GM19240 (cell line): Measurements from ENCODE around the gene SIGLEC6.

Experiments
- DNase-seq: peaks from one replicate; pipeline ENCODE4 v3.0.0; 2011; ENCODE audit warnings: low spot score; ENCODE audit not compliant: insufficient read length

SIGLEC6 gene

DNA sequence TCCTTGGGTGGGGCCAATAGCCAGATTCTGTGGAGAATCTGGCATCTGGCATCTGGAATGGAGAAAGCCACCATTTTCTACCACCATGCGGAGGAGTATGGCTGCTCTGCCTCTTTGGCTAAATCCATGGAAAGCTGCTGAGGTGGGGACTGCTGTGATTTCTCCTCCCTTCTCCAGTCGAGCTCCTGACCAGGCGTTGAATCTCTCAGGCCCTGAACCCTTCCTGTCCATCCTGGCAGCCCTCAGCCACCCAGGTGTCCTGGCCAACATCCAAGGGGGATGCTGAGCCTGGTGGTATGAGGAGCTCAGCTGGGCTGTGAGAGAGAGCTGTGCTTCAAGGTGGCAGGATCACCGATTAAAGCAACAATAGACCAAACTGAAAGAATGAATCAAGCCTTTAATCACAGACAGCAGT is 17.4 kb upstream of the SIGLEC6 start:
- no peak for DNase-seq

DNA sequence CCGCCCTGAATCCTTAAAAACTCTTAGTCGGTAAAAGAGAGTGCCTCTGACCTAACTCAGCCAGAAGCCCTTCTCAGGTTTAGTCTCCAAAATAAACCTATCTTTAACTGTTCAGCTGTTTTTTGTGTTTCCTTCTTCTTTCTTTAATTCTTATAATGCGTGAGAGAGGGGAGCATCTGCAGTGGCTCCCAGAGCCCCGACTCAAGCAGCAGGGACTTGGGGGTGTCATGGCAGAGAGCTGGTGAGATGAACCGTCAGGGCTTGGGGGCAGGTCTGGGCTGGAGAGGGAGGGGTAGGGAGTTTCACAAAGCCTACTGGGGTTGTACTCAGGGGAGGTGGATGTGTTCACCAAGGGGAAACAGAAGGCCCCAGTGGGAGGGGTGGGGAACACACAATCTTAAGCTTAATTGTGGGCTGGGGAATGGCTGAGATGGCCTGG is 16.8 kb upstream of the SIGLEC6 start:
- no peak for DNase-seq

DNA sequence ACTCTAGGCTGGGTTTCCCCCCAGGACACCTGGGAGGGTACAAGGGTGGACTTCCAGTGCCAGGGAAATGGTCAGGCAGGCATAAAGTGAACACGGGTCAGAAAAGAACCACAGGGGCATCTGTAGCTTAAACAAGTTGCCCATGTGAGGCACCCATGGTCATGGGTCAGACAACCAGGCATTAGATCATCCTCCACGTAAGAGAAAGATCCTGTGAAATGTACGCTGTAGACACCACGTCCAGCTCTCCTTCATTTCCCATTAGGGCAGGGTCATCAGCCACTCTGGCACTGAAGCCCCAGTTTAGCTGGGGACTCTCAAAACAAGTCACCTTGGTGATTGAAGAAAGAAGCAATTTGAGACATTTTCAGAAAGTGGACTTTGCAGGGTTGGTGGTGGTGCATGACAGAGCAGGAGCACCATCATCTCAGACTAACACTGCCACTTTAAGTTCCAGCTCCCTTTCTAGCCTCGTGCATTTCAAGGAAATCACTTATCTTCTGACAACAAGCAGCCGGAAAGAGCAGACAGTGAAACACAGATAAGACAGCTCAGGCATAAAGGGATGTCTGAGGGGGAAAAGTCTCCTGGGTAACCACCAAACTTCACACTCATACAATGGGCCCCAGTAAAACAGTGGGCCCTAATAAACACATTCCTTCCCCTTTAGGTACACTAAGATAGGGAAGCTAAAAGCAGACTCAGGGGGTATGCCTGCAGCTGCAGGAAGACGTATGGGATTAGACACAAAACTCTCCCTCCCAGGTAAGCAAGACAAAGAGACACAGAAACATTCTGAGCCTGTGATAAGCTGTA is 16.1 kb upstream of the SIGLEC6 start:
- no peak for DNase-seq

DNA sequence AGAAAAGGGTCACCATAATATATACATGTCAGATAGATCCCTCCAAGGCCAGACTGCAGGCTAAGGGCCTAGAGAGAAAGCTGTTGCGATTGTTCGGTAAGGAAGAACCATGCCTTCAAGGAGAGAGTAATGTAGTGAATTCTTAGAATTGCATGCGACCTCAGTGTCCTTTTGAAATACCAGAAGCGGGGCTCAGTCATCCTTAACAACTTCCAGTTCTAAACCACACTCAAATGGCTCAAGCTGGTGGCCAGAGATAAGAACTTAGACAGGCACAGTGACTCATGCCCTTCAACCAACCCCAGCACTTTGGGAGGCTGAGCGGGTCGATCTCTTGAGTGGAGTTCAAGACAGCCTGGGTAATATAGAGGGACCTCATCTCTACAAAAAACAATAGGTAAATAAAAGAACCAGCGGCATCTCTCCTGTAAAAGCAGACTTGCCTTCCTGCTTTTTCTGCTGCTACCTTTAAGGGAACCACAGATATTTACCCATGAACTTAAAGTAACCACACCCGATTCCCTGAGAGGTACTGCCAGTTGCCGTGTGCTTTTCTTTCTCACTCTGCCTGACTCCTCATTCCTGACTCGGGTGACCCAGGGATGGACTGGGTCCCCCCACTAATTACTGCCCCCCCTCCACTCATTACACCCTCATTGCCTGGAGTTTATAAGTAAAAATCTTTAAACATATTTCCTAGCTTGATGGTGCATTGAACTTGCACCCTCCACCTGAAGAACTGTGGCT is 15.4 kb upstream of the SIGLEC6 start:
- no peak for DNase-seq

DNA sequence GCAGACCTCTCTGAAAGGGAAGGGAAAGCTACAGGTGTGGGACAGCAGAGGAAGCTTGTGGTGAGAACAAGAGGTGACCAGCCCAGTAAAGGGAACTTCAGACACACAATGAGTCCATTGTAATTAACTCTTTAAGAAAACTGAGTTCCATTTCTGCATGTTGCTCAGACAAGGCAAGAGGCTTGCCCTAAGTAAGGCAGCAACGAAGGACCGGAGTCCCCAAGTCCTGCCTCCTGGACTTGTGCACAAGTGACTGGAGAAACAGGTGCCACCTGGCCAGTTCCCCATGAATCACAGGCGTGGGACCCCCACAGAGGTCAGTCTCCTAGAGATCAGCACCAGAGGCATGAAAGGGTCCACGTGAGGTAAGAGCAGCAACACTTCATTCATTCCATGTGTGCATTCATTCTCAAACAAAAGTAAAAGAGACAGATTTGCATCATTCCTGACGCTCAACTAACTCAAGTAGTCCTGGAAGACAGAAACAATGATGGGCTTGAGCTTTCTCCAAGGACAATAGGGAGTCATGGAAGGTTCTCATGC is 14.7 kb upstream of the SIGLEC6 start:
- no peak for DNase-seq

DNA sequence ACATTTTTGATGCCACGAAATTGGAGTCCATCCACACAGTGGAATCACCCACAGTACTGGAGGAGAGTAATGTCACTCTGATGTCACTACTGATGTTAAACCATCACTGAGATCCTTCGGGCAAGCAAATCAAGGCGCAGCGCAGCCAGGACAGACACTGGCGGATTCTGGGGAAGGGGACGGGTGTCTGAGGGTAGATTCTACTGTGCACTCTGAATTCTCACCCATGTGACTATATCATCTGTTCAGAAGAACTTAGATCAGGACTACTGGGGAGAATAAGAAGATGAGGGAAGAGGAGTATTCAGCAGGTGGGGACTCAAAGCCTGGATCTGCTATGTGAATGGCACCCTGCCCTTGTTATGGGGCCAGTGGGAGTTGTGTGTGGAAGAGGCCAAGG is 12.6 kb upstream of the SIGLEC6 start:
- no peak for DNase-seq

DNA sequence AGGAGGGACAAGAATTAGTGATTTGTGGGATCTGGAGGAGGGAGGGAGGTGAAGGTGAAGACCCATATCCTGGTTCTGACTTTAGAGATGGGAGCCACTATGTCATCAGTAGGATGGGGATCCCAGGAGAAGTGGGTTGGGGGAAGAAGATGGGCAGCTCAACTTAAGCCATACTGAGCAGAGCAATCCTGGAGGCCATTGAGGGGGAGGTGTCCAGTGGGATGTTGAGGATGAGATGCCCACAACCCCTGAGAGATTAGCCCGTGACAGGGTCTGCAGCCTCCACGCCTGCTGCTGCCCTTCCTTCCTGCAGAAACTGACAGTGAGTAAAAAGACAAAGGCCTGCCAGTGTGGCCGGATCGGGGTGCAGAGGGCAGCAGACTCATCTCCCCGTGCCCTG is 11.2 kb upstream of the SIGLEC6 start:
- no peak for DNase-seq

DNA sequence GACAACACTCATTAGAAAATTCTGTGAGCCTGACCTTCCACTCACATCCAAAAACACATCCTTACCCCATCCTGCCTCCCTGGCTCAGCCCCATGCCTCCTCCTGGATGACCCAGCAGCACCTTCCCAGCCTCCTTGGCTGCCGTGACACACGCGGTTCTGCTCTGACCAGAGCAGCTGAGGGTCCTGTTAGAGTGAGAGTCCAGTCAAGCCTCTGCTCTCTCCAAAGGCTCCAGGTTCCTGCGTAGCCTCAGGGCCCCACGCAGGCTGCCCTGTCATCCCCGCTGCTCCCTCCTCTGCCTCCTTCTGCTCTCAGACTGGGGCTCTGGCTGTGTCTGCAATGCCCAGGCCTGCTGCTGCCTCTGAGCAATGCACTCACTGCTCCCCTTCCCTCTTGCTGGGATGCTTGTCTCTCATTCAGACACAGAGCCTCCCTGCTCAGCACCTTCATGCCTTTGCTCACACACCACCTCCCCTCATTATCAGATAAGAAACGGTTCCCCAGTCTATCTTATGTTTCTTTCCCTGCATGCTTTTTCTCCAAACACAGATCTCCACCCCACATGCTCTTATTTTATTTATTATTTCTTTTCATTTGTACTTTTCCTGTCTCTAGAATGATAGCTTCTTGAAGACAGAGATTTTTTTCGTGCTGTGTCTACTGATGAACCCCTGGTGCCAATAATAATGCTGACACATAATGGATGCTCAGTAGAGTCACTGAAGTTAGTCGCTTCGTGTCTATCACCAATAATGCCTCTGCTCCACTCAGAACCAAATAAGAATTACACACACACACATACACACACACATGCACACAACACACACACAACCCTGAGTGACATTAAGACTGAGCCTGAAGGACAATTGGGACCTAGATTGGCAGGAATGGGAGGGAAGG is 10.2 kb upstream of the SIGLEC6 start:
- no peak for DNase-seq

DNA sequence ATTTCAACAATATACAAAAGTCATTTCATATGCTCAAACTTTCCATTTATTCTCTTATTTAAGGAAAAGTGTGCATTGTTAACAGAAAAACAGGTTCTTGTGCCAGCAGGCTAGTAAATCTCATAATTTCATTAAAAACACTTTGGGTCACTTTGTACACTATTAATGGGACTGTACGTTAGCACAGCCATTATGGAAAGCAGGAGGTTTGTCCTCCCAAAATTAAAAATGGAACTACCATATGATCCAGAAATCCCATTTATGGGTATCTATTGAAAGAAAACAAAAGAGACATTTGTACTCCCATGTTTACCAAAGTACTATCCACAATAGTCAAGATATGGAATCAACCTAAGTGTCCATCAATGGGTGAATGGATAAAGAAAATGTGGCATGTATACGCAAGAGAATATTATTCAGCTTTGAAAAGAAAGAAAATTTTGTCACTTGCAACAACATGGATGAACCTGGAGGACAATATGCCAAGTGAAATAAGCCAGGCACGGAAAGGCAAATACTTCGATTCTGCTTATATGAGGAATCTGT is 8.4 kb upstream of the SIGLEC6 start:
- DNase-seq, result no peak

DNA sequence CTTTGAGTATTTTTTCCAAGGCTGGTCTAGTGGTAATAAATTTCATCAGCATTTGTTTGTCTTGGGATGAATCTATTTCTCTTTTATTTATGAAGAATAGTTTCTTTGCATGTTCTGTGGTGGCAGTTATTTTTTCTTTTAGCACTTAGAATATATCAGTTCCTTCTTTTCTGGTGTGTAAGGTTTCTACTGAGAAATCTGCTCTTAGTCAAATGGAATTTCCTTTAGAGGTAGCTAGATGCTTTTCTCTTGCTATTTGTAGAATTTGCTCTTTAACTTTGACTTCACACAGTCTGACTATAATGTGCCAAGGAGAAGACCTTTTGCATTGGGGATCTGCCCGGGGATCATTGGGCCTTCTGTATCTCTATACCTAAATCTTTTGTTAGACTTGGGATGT is 4.1 kb upstream of the SIGLEC6 start:
- DNase-seq, result no peak

DNA sequence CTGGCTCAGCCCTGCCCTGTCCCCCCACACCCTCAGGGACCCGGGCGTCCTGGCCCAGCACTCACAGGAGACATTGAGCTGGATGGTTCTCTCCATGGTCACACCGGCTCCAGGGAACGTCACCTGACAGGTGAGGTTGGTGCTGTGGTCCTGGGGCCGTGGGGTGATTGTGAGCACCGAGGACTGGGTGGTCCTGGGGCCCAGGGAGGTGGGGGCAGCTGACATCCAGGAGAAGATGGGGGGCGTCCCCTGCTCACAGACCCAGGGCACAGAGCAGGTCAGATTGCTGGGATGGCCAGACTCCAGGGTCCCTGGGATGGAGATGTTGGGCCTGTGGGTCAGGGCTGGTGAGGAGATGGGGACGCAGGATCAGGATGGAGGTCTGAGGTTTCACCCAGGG is 854 bp downstream of the SIGLEC6 start:
- DNase-seq, result no peak

DNA sequence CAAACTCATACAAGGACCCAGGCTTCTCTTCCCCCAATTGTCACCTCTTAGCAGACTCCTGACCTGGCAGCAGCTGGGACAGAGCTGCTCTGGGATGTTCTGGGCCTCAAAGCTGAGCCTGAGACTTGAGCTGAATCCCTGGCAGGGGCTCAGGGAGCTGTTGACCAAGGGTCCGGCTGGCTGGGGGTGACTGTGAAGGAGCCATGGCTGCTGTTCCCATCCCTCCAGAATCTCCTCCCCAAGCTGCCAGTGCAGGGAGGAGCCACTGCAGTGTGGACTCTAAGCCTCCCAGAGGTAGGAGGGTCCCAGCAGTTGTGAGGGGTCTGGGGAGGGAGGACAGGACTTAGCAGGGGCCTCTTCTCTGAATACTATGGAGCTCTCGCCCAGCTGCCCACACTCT is 2.2 kb downstream of the SIGLEC6 start:
- no peak for DNase-seq

DNA sequence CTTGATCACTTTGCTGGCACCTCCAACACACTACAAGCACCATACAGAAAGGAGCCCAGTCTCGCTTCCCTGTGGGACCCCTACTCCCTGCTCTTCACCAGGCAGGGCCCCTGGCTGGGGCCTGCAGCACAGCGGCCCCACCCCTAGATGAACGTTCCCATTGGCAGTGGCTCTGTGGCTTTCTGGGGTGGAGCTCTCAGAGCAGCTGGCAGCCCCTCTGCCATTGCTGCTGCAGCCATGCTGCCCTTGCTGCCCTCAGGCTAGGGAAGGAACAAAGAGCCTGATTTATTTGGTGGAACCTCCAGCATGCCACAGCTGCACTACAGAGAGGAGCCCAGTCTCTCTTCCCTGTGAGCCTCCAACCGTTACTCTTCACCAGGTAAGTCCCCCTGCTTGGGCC is 5.8 kb downstream of the SIGLEC6 start:
- DNase-seq, result no peak

DNA sequence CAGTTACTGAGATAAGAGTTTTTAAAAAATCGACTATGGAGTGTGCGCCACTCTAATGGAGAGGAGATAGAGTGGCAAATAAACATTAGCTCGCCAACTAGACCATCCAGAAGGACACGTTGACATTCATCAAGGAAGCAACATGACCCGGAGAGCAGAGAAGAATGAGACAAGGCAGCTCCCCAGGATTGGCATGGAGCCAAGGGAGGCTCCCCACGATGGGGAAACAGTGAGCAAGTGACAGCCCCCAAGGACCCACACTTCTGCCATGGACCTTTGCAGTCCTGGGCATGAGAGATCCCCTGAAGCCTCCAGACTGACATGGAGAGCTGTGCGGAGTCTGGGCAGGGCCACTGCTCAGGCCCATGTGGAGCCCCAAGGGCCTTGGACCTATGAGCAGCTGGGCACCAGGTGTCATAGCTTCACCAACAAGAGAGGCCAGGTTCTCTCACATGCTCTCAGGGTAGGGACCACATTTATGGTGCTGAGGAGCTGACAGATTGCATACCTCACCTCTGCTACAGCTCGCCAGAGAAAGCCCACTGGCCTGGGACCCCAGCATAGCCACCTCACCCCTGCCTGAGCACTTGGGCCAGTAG is 6.7 kb downstream of the SIGLEC6 start:
- DNase-seq, result no peak

DNA sequence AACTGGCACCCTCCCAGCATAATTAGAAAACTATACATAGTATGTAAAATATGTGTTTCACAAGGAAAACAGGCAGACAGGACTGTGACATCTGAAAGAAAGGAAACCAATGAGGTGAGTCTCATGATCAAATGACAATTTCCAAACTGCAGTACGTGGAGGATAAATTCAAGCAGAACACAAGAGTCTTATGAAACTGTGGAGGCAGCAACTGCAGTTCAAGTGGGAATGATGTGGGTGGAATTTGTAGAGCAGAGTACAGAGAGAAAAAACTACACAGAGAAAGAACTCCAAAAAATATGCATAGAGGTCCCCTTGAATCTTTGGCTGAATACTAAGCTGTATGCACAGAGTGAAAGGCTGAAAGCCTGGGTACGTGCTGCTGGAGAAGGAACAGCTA is 9.7 kb downstream of the SIGLEC6 start:
- DNase-seq, result no peak

DNA sequence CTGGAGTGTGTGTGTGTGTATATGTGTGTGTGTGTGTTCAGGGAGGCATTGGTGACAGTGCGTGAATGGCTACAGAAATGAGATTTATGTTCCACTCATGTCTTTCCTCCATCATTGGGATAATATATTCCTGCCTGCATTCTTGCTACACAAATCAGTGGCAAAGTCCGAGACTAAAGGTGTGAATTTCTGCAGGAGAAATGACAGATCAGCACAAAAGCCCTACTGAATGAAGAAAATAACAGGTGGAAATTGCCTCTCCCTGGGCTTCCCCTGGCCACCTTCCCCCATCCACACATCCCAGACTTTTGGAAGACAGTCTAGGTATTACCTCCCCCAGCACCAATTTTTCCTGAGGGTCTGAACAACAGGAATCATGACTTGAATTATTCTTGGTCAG is 10.1 kb downstream of the SIGLEC6 start:
- no peak for DNase-seq

DNA sequence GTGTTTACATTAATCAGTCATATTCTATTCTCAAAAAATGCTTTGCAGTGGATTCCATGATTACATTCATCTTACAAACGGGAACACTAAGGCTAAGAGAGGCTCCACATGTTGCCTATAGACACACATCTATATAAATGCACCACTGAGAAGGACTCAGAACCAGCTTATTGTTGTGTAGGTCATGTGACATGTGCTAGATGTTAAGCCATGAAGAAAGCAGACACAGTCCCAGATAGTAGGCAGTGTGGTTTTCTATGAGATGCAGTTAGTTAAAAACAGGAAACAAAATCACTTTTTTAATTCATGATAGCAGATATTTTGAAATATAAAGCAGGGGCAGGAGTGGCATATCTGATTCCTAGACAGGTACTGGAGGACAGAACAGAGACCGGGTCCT is 10.7 kb downstream of the SIGLEC6 start:
- DNase-seq, result no peak

DNA sequence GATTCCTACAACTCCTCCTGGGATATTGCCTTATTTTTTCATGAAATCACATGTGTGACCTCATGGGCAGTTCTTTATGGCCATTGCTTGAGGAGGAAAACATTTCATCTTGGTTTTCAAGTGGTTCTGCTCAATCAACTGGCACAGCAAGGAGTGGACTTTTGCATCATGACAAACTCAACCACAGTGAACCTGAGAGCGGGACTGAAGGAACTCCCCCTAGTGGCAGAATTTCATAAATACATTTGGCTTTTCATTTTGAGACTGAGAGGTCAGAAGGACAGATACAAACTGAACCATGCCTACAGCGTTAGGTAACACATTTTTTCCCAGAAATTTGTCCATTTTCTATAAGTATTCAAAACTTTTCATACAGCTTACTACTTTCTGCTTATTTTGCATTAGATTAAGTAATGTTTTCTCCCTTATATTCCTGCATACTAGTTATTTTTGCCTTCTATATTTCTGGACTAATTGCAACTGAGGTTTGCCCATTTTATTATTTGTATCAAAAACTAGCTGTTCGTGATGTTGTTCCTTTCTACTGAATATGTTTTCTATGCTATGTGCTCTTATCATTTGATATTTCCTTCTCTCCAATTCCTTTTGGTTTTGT is 16.5 kb downstream of the SIGLEC6 start:
- DNase-seq, result peak; percentile 48

DNA sequence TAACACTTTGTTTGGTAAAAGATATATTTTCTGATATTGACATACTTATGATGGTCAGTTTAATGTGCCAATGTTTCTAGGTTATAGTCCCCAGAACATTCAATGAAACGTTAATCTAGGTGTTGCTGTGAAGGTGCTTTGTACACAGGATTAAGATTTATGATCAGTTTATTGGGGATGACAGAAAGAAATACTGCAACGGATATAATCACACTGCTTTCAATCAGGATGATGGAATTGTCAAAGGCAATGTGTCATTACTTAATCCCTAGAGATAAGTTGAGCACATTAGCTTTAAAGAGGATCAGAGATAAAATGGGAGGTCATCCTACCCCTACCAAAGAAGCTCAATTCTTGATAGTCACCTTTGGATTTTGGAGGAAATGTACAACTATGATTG is 17.5 kb downstream of the SIGLEC6 start:
- DNase-seq, result no peak

DNA sequence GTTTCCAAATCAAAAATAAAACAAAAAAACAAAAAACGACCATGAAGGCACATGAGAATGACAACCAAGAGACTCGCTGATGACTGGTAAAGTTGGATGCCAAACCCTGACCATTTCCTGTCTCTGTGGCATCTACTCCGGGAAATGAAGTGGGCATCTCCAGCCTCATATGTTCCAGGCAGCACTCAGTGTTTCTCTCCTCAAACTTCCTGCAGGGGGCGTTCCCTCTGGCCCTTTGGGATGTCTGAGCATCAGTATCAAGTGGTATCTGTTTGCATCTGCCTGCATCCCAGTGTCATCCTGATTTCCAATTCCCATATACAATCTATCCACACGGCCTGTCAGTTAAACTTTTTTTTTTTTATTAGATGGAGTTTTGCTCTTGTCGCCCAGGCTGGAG is 20.1 kb downstream of the SIGLEC6 start:
- DNase-seq, result no peak
